MCF 10A (cell line): Measurements from ENCODE around the gene ADAMTSL4. TPM values are rescaled to one million over a fixed set of nuclear protein-coding genes. Genes with fewer than 3 reads are reported as not detected.
"Not testable (repeated sequence)": the region's sequence is repeated elsewhere in the genome, so short reads cannot be mapped to it uniquely, and the experiment has no call there.

Experiments
- BruUV-seq: library from RNA; stranded (reverse); fragments of 400-500 nt; replicated peaks from 2 replicates; lab custom pipeline; 2021; lab: Mats Ljungman, UMichigan
- CTCF ChIA-PET: fragments of 300-600 bp; sonication (Branson Sonifier 250); formaldehyde crosslinking; extraction: SDS; loops from one replicate; lab custom pipeline; 2021; ENCODE audit warnings: antibody characterized with exemption, inconsistent platforms; lab: Yijun Ruan, JAX
- POLR2A ChIA-PET: fragments of 300-600, 350-650 bp; sonication (Branson Sonifier 250); formaldehyde crosslinking; extraction: SDS; loops from one replicate; lab custom pipeline; 2020; ENCODE audit warnings: antibody characterized with exemption, inconsistent platforms; lab: Yijun Ruan, JAX
- DNase-seq: peaks from one replicate; pipeline ENCODE4 v3.0.0-alpha.2; 2018; ENCODE audit not compliant: unreplicated experiment
- H3K27ac Mint-ChIP-seq: one replicate; pipeline ENCODE4 v1.8.0; 2022; ENCODE audit warnings: mild to moderate bottlenecking, low read depth, mixed read lengths; ENCODE audit not compliant: unreplicated experiment
- H3K27me3 Mint-ChIP-seq: one replicate; pipeline ENCODE4 v1.8.0; 2022; ENCODE audit warnings: mixed read lengths; ENCODE audit not compliant: insufficient read depth, unreplicated experiment
- H3K36me3 Mint-ChIP-seq: one replicate; pipeline ENCODE4 v1.8.0; 2022; ENCODE audit warnings: mild to moderate bottlenecking, moderate library complexity, mixed read lengths; ENCODE audit not compliant: insufficient read depth, unreplicated experiment
- H3K4me1 Mint-ChIP-seq: one replicate; pipeline ENCODE4 v1.8.0; 2022; ENCODE audit warnings: mixed read lengths; ENCODE audit not compliant: insufficient read depth, unreplicated experiment
- H3K4me3 Mint-ChIP-seq: one replicate; pipeline ENCODE4 v1.8.0; 2022; ENCODE audit warnings: mild to moderate bottlenecking, moderate library complexity, mixed read lengths; ENCODE audit not compliant: unreplicated experiment
- H3K9me3 Mint-ChIP-seq: one replicate; pipeline ENCODE4 v1.8.0; 2022; ENCODE audit warnings: mixed read lengths; ENCODE audit not compliant: unreplicated experiment
- CTCF ChIP-seq: fragments of 200-600 bp; IDR thresholded peaks from one replicate; pipeline ENCODE4 v1.8.0; 2022; ENCODE audit warnings: antibody characterized with exemption, mild to moderate bottlenecking; ENCODE audit not compliant: unreplicated experiment
- intact Hi-C: fragments of 100-400 bp; cut with micrococcal nuclease; formaldehyde crosslinking; loops from 2 replicates; pipeline ENCODE4 v1.14.1; 2022
- total RNA-seq: library from RNA; stranded (reverse); gene quantifications from 2 replicates; pipeline ENCODE4 v1.2.3, GENCODE V29; 2022

ADAMTSL4 gene
- total RNA-seq, 1 experiment from 2014 or later: 9.6 TPM

GRCh38 chr1:150581962-150582361, 32.8 kb downstream of the ADAMTSL4 start:
- H3K27ac Mint-ChIP-seq, DNase-seq, intact Hi-C loops, BruUV-seq, H3K27me3 Mint-ChIP-seq, H3K4me3 Mint-ChIP-seq, H3K9me3 Mint-ChIP-seq: not testable (repeated sequence)
- Mint-ChIP-seq H3K4me1 (peaks cover 19% of the 10 kb centered on the region), H3K36me3 (peaks cover 30% of the 10 kb centered on the region)
- POLR2A ChIA-PET: interaction anchor here (0.6 to 27.7 kb wide), 5 partner anchors 23 to 817 kb away, joined by 3 to 1801 read pairs (median 3); partner anchors contain the start of genes ADAMTSL4, ENSA, GOLPH3L and PSMB4
- CTCF ChIA-PET: interaction anchor here (0.6 to 12.7 kb wide), 3 partner anchors 20 to 414 kb away, joined by 3 to 245 read pairs (median 5); no protein-coding TSS in a partner anchor

GRCh38 chr1:150582371-150582770, 33.2 kb downstream of the ADAMTSL4 start:
- ChIA-PET CTCF (interaction anchor here (0.6 to 2.2 kb wide), 4 partner anchors 22 to 414 kb away, joined by 3 to 10 read pairs (median 4); no protein-coding TSS in a partner anchor), POLR2A (interaction anchor here (0.6 to 27.7 kb wide), 5 partner anchors 24 to 817 kb away, joined by 3 to 1801 read pairs (median 3); partner anchors contain the start of genes ADAMTSL4, ENSA, GOLPH3L and PSMB4)
- H3K4me1 Mint-ChIP-seq: peaks cover 19% of the 10 kb centered on the region
- H3K27me3 Mint-ChIP-seq: no peaks in the 10 kb centered on the region
- TF ChIP-seq CTCF: no peak
- no TSS peak for BruUV-seq
- H3K36me3 Mint-ChIP-seq: peaks cover 26% of the 10 kb centered on the region
- no peak overlapping the region for H3K4me3 Mint-ChIP-seq
- intact Hi-C loops: no loop called here
- no peaks in the 10 kb centered on the region for H3K9me3 Mint-ChIP-seq
- H3K27ac Mint-ChIP-seq: no peak overlapping the region
- no peak for DNase-seq

GRCh38 chr1:150596095-150596892, 47.1 kb downstream of the ADAMTSL4 start:
- intact Hi-C loops: no loop called here
- H3K27ac Mint-ChIP-seq: no peak overlapping the region
- H3K9me3 Mint-ChIP-seq: no peaks in the 10 kb centered on the region
- no peaks in the 10 kb centered on the region for H3K27me3 Mint-ChIP-seq
- TF ChIP-seq CTCF: no peak
- ChIA-PET CTCF (no interaction called here), POLR2A (interaction anchor here (0.5 to 2.6 kb wide), 3 partner anchors 9 to 23 kb away, joined by 3 to 10 read pairs (median 6); partner anchors contain the start of gene MCL1)
- no peak for DNase-seq
- H3K36me3 Mint-ChIP-seq: peaks cover 27% of the 10 kb centered on the region
- peaks cover 8% of the 10 kb centered on the region for H3K4me1 Mint-ChIP-seq
- no TSS peak for BruUV-seq
- no peak overlapping the region for H3K4me3 Mint-ChIP-seq

- intact Hi-C loops: no loop called here
- POLR2A ChIA-PET: interaction anchor here (0.5 to 2.6 kb wide), 3 partner anchors 10 to 101 kb away, joined by 4 to 10 read pairs (median 6); partner anchors contain the start of gene MCL1
- CTCF ChIA-PET: interaction anchor here (0.7 kb wide), 1 partner anchor 7 kb away, joined by 3 read pairs; no protein-coding TSS in a partner anchor
- BruUV-seq: no TSS peak
- Mint-ChIP-seq H3K27ac (no peak overlapping the region), H3K9me3 (no peaks in the 10 kb centered on the region), H3K4me1 (peaks cover 8% of the 10 kb centered on the region), H3K36me3 (peaks cover 29% of the 10 kb centered on the region), H3K4me3 (no peak overlapping the region), H3K27me3 (no peaks in the 10 kb centered on the region)
- DNase-seq: no peak
- TF ChIP-seq CTCF: no peak
These were observed 47.8 kb downstream of the ADAMTSL4 start for GRCh38 chr1:150596976-150597375.

GRCh38 chr1:150598346-150598745, 49.1 kb downstream of the ADAMTSL4 start:
- intact Hi-C loops, H3K27ac Mint-ChIP-seq, DNase-seq, H3K27me3 Mint-ChIP-seq, H3K9me3 Mint-ChIP-seq, H3K4me3 Mint-ChIP-seq, BruUV-seq: not testable (repeated sequence)
- ChIA-PET CTCF (interaction anchor here (0.6 kb wide), 2 partner anchors 11 to 30 kb away, joined by 4 read pairs; no protein-coding TSS in a partner anchor), POLR2A (interaction anchor here (1.1 to 2.1 kb wide), 2 partner anchors 12 to 30 kb away, joined by 5 to 8 read pairs; no protein-coding TSS in a partner anchor)
- Mint-ChIP-seq H3K4me1 (peaks cover 11% of the 10 kb centered on the region), H3K36me3 (peaks cover 29% of the 10 kb centered on the region)
